CD4-positive, alpha-beta T cell treated with Interleukin-21 for 1 hour (primary cell): ENCODE measurements around the gene USH2A.

Experiments used
- DNase-seq: peaks from one replicate; pipeline ENCODE4 v3.0.0-alpha.2; 2020

The USH2A gene

GRCh38 chr1:215767761-215768160 lies 655.5 kb downstream of the USH2A start:
- no peak for DNase-seq

GRCh38 chr1:215766521-215766920 lies 656.7 kb downstream of the USH2A start:
- no peak for DNase-seq

- DNase-seq = no peak
Observed at GRCh38 chr1:215765833-215766232, 657.4 kb downstream of the USH2A start.

- no peak for DNase-seq
Observed at GRCh38 chr1:215761446-215761845, 661.8 kb downstream of the USH2A start.

GRCh38 chr1:215754112-215754511 lies 669.1 kb downstream of the USH2A start:
- DNase-seq = no peak

GRCh38 chr1:215749414-215749813 lies 673.8 kb downstream of the USH2A start:
- DNase-seq = no peak

GRCh38 chr1:215748431-215748830 lies 674.8 kb downstream of the USH2A start:
- no peak for DNase-seq

GRCh38 chr1:215744419-215744818 lies 678.8 kb downstream of the USH2A start:
- DNase-seq = no peak

GRCh38 chr1:215739025-215739424 lies 684.2 kb downstream of the USH2A start:
- DNase-seq = no peak

- DNase-seq = no peak
Observed at GRCh38 chr1:215731699-215732098, 691.5 kb downstream of the USH2A start.

- DNase-seq = no peak
Observed at GRCh38 chr1:215730600-215730999, 692.6 kb downstream of the USH2A start.

- no peak for DNase-seq
Observed at GRCh38 chr1:215728169-215728568, 695.1 kb downstream of the USH2A start.

- DNase-seq = no peak
Observed at GRCh38 chr1:215720126-215720525, 703.1 kb downstream of the USH2A start.

- no peak for DNase-seq
Observed at GRCh38 chr1:215719552-215719951, 703.7 kb downstream of the USH2A start.

GRCh38 chr1:215718575-215719287 lies 704.5 kb downstream of the USH2A start:
- DNase-seq = no peak

GRCh38 chr1:215717677-215718426 lies 705.4 kb downstream of the USH2A start:
- DNase-seq = no peak

- DNase-seq = no peak
Observed at GRCh38 chr1:215710899-215711225, 712.4 kb downstream of the USH2A start.

GRCh38 chr1:215710036-215710898 lies 713.0 kb downstream of the USH2A start:
- no peak for DNase-seq

- no peak for DNase-seq
Observed at GRCh38 chr1:215704089-215704860, 719.0 kb downstream of the USH2A start.

GRCh38 chr1:215682232-215682631 lies 741.0 kb downstream of the USH2A start:
- no peak for DNase-seq

- no peak for DNase-seq
Observed at GRCh38 chr1:215681041-215681440, 742.2 kb downstream of the USH2A start.

GRCh38 chr1:215679231-215679630 lies 744.0 kb downstream of the USH2A start:
- no peak for DNase-seq

- DNase-seq = no peak
Observed at GRCh38 chr1:215677112-215677511, 746.1 kb downstream of the USH2A start.
